GM19328 (cell line): ENCODE measurements around the gene BUD31.
A peak's percentile ranks its signal among the peaks of the same experiment; 100 is the strongest.
"Not testable (repeated sequence)": the region's sequence is repeated elsewhere in the genome, so short reads cannot be mapped to it uniquely, and the experiment has no call there.

Source experiments
- ATAC-seq: cut with Tn5 transposase; IDR thresholded peaks from one replicate; pipeline ENCODE4 v1.9.1; 2021; ENCODE audit warnings: mild to moderate bottlenecking, moderate library complexity; ENCODE audit not compliant: unreplicated experiment

The BUD31 gene

DNA sequence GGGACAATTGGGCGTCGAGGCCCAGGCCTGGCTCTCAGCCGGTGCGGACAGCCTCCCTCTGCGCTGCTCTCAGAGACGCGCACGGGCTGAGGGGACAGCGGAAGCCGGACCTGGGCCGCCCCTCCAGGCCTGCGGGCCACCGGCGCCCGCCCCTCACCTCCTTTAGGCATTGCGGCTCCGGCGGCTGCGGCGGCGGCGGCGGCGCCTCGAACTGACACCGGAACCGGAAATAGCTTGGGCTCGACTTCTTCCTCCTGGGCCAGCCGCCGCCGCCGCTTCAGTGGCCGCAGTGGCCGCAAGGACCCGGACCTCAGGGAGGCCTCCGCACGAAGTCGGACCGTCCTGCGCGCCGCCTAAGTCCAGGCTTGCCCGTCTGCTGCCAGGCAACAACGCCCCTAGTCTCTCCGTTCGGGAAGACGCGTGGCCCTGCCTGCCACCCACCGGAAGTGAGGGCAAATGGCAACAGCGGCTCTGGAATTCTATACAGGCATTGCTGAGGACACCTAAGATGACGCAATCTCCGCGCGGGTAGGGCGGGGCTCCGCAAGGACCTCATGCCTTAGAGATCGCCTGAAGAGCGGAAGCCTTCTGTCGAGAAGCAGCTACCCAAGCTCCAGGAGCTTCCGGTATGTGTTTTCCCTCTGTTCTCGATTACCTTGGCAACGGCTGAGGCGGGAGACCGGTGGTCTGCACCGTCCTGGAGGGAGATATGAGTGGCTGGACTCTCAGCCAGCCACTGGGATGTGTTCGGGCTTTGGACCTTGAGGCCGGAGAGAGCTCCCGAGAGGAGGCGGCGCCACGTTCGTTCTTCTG lies at the start of gene BUD31, which contains the start of gene PDAP1:
Gene BUD31 (plus strand): TSS at position 591 of the 813 bp plus-strand sequence. CDS start 2,124 bp downstream, outside the sequence.
Gene PDAP1 (minus strand): TSS at position 219 of the 813 bp plus-strand sequence. CDS start 49 bp downstream, at position 170.
- ATAC-seq: peak; percentile 67

DNA sequence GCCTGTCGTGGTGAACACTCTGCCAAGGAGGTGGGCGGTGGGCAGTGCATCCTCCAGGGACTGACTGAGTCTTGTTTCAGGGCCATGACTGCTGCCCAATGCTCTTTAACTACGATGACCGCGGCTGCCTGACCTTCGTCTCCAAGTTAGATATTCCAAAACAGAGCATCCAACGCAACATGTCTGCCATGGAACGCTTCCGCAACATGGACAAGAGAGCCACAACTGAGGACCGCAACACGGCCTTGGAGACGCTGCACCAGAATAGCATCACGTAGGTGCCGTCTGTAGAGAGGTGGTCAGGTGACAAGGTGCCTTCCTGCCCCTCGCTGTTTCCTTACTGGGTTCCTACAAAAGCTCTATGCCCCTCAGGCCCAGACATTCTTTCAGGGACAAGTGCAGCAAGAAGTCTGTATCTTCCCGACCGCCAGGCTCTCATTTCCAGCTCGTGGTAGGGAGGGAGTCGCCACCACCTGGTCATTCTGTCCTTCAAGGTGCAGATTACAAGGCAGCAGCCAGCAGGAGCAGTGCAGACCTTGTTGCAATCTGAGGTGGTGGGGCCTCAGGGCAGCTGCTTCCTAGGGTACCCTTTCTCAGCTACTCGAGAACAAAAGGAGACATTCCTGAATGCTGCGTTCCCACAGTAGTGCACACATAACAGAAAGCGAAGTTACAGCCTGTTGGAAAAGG lies 49.2 kb upstream of the BUD31 start:
- no peak for ATAC-seq

DNA sequence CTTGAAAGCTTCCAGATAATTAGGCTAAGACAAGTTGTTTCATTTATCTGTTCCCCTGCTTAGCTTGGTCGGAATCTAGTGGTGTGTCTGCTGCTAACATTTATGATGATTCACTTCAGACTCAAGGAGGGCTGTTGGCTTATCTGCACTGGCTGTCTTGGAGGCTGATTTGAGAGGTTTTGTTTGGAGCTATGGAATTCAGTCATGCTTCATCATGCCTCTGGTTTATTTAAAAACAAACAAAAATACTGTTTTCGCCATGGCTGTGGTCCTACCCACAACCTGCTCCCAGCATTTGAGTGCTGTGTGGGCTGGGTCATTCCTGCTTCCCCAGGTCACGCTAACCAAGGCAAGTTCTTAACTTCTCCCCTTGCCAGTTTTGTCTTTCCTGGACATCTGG lies 46.0 kb upstream of the BUD31 start:
- no peak for ATAC-seq

DNA sequence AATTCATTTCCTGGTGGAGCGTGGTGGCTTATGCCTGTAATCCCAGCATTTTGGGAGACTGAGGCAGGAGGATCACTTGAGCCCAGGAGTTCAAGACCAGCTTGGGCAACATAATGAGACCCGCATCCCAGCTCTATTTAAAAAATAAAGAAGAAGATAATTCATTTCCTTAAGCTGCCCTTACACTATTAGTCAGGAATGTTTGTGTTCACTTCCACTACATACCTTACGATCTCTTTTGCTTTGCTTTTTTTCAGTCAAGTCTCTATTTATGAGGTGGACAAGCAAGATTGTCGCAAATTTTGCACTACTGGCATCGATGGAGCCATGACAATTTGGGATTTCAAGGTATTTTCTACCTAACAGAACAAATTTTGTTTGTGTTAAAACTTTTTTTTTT lies 45.5 kb upstream of the BUD31 start:
- ATAC-seq: no peak

DNA sequence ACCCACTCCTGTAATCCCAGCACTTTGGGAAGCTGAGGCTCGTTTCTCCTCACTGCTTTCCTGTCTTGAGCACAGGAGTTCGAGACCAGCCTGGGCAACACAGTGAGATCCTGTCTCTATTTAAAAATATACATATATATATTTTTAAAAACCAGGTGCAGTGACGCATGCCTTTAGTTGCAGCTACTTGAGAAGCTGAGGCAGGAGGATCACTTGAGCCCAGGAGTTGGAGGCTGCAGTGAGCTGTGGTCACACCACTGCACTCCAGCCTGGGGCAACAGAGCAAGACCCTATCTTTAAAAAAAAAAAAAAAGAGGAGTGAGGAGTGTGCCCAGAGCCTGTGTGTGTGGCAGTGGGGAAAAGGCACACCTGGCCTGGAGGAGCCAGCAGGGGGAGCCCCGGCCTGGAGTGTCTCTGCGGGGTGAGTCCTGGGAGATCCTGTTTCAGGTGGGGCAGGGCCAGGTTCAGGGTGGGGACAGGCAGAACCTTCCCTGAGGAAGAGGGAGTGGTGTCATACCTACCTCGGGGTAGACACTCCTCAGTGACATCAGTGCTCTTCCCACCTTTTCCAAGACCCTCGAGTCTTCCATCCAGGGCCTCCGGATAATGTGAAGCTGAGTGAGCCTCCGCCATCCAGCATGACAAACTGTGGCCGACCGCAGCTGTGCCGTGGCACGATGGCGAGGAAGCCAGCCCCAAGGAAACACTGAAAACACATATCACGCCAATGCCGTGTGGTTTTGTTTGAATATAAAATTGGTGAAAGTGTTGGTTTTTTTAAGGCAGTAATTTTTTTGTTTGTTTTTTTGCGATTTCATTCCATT lies 43.2 kb upstream of the BUD31 start:
- no peak for ATAC-seq

DNA sequence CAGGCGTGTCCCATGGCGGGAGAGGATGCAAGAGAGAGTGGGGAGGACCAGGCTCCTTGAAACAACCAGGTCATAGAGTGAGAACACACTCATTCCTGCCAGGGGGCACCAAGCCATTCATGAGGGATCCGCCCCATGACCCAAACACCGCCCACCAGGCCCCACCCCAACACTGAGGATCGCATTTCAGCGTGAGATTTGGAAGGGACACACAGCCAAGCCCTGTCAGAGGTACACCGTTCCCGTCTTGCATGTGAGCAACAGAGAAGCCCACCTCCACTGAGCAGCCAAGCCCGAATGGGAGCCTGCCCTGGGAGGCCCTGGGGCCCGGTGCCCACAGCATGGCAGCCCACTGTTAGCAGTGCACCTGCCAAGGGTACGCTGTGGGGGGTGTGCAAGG lies 42.1 kb upstream of the BUD31 start:
- ATAC-seq: no peak

DNA sequence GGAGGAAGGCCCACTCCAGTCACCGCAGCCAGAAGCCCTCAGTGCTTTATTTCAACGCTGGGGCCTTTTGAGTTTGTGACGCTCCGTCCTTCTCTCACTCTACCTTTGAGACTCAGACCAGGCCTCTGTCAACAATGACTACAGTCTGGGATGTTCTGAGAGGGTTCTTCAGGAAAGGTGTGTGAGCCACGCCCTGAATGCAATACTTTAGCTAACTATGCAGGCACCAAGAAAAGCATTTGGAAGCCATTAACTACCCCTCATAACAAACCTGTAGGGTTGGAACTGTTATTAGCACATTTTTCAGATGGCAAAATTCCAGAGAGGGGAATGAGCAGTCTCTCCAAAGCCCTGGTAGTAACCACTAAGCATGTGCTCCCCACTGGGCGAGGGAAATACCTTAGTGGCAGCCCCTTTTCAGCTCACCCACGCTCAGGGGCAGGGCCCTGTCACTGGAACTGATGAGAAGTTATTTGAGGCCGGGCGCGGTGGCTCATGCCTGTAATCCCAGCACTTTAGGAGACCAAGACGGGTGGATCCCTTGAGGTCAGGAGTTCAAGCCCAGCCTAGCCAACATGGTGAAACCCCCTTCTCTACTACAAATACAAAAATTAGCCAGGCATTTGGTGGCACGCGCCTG lies 39.9 kb upstream of the BUD31 start:
- no peak for ATAC-seq

DNA sequence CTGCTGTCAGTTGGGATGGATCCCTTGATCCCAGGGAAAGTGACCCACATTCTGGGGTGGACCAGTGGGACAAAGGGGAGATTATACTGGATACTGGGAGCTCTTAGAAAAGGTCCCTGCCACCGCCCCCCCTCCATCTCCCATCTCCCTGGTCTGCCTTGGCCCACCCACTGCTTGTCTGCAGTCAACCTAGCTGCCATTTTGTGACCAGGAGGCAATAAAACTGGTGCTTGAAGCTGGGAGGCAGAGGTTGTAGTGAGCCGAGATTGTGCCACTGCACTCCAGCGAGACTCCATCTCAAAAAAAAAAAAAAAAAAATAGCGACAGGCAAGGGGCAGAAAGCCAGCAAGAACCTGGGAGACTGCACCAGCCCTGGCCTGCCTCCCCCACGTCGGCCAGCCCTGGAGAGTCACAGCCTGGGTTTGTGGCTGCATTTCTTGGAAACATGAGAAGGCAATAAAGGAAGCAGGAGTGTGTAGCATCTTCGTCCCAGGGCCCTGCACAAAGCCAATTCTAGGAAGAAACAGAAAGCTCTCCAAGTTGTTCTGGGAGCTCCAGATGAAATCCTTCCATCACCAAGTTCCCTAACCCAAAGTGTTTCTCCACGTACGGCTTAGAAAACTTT lies 38.9 kb upstream of the BUD31 start:
- ATAC-seq: no peak

DNA sequence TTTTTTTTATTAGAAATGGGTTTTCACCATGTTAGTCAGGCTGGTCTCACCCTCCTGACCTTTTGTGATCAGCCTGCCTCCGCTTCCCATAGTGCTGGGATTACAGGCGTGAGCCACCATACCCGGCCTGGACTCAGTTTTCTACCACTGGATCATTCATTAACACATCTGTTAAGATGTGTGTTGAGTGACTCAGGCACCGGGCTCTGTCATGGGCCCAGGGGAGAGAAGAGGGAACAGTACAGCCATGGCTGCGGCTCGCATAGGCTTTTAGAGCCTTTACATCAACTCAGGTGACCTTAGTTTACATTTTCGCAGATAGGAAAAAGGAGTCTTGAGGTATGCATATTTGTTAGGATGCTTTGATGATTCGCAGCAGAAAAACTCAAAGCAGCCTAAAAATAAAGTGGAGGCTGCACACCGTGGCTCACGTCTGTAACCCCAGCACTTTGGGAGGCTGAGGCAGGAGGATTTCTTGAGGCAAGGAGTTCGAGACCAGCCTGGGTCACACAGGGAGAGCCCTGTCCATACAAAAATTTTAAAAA lies 37.3 kb upstream of the BUD31 start:
- no peak for ATAC-seq

DNA sequence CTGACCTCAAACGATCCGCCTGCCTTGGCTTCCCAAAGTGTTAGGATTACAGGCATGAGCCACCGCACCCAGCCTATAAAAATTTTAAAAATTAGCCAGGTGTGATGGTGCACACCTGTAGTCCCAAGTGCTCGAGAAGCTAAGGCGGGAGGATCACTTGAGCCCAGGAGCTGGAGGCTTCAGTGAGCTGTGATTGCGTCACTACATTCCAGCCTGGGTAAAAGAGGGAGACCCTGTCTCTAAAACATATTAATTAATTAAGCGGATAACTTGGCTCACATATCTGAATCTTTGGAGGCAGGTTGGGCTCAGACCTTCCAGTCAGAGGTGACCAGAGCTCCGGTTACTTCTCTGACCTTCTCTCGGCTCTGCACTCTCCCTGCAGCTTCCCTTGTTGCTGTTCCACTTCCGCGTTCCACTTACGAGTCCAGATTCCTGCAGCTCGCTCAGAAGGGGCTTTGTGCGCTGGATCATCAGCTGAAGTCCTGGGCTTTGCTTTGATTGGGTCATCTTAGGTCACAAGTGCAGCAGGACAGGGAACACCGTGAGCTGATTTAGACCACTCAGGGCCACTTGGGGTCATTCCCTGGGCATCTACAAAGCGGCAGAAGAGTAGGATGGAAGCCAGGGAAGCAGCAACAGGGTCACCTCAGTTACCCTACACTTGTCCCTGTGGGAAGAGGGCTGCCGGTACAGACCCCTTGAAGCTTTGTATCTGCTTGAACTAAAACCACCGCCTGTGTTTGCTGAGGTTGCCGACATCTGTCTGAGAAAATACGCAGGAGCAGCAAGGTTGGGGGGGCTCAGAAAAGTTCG lies 36.3 kb upstream of the BUD31 start:
- ATAC-seq: no peak

DNA sequence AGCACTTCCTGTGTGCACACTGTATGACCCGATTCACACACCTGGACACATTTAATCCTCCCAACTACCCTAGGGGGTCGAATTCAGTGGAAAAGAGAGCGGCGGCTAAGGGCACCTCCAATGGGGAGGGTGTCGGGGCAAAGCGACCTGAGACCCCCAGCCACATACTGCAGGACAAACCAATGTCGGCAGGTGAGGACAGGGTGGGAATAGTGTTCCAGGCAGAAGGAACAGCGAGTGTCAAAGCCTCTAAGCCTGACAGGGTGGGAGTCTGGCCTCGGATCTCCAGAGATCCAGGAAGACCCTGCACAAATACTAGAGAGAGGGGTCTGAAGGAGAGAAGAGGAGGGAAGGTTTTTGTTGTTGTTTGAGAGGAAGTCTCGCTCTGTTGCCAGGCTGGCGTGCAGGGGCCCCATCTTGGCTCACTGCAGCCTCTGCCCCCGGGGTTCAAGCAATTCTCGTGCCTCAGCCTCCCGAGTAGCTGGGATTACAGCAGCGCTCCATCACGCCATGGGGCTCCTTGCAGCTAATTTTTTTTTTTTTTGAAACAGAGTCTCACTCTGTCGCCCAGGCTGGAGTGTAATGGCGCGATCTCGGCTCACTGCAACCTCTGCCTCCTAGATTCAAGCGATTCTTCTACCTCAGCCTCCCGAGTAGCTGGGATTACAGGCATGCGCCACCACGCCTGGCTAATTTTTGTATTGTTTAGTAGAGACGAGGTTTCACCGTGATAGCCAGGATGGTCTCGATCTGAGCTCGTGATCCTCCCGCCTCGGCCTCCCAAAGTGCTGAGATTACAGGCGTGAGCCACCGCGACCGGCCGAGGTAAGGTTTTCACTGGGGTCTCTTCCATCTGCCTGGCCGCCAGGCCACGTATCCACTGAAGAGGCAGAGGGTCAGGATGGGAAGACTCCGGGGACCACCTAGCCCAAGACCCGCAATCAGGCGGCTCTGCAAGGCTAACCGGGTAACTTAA lies 35.4 kb upstream of the BUD31 start:
- no peak for ATAC-seq

DNA sequence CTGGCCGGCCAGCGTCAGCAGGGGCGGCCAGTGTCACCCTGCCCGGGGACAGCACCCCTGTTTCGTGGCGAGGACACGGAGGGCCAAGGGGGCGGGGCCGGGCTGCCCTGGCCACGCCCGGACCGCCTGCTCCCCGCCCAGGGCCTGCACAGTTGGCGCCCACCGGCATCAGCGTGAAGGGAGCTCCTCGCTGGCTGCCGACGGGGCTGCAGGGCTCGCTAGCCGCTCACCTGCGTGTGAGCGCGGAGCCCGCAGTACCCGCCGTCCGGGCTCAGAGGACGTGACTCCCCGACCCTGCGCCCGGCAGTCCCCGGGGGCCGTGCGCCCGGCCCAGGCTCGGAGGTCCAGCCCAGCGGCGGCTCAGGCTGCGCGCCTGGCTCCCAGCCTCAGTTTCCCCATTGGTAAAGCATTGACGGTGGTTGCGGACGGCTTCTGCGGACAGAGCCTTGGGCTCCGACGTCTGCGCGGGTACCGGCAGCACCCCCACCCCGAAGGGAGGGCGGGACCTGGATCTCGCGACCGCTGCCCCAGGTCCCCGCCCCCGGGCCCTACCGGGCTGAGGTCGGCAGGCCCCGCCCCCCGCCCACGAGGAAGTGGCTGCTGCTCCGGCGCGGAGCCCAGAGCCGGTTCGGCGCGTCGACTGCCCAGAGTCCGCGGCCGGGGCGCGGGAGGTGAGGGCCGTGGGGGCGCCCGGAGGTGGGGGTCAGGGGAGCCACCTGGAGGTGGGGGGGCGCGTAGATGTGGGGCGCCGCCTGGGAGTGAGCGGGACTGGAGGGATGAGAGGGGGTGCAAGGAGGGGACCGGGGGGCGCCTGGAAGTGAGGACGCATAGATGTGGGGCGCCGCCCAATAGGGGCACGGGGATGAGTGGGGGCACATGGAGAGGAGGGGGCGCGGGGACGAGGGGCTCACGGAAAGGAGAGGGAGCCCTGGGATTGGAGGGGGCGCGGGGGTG lies 34.4 kb upstream of the BUD31 start, which contains the start of gene ARPC1B:
Gene ARPC1B (plus strand): TSS at position 620 of the 954 bp plus-strand sequence. CDS start 10,985 bp downstream, outside the sequence.
- peak; percentile 52 for ATAC-seq

DNA sequence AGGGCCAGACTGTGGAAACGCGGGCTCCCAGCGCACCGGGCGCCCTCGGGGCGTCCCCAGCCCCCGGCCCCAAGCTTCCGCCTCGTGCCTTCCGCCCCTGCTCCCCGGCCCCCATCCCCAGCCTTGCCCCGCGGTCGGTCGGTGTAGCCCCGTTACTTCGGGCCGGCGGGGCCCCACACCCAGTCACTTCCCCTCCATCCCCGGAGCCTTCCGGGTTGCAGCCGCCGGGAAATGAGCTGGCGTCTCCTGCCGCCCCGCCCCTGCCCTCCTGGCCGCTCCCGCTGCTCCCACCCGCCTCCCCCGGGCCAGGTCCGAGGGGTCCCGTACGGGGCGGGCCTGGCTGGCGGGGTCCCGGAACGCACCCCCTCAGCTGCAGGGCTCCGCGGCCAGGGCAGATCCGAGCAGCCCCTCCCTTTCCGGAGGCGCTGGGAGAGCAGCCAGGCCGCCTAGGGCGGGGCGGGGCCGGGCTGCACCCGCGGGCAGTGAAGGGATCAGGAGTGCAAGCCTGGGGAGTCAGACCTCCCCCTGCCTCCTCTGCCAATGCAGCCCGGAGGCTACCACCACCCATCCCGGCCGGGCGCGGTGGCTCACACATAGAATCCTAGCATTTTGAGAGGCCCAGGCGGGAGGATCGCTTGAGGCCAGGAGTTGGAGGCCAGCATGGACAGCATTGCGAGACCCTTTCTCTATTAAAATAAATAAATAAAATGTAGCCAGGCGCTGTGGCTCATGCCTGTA lies 33.5 kb upstream of the BUD31 start:
- ATAC-seq: peak; percentile 35

DNA sequence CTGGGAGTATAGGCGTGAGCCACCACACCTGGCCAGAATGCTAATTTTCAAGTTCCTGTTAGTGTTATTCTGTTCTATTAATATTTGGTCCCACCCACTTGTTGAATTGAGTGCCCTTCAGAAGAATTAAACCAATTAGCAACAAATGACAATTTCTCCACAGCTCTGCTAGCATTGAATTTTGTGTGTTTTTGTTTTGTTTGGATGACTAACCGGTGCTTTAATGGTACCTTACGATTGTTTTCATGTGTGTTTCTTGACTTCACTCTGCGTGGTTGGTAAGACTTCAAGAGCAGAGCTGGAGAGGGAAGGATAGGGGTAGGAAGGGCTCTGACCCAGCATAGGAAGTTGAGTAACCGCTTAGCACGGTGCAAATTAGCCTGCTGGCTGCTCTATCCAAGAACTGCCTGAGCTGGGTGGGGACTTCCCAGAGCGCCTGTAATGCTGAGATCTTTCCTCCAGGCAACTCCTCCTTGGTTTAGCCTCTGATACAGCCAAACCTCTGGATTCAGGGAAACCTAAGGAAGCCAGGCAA lies 29.7 kb upstream of the BUD31 start:
- ATAC-seq: no peak

DNA sequence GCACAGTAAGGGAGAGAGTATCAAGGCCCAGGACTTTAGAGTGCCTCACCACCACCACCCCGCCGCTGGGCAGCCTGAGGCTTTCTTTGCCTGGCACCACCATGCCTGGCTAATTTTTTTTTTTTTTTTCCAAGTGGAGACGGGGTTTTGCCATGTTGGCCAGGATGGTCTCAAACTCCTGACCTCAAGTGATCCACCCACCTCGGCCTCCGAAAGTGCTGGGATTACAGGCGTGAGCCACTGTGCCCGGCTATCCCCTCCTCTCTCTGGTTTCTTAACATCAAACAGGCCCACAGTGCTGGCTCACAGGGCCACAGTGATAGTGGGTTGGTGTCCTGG lies 29.1 kb upstream of the BUD31 start:
- not testable (repeated sequence) for ATAC-seq
